Liver (tissue), 3 donors: ENCODE data around the gene RGL2.

Experiments used
- GABPA ChIP-seq, 2 donors: IDR thresholded peaks in 1 of 2; conservative IDR thresholded peaks in 1 of 2; 2 replicates each; pipeline ENCODE4 v1.6.1; 2016; ENCODE audit warnings: antibody characterized with exemption in 2 of 2, mild to moderate bottlenecking in 1 of 2, moderate library complexity in 1 of 2
- RAD21 ChIP-seq, 2 donors: IDR thresholded peaks; 2 replicates each; pipeline ENCODE4 v1.6.1; 2016; ENCODE audit warnings: antibody characterized with exemption in 2 of 2, mild to moderate bottlenecking in 2 of 2
- TF ChIP-seq, protein P1 (sequence below): IDR thresholded peaks from 2 replicates; pipeline ENCODE4 v1.6.1; 2016; ENCODE audit warnings: antibody characterized with exemption, mild to moderate bottlenecking
- TF ChIP-seq, protein P2 (sequence below): fragments of 150-350 bp; IDR thresholded peaks from 2 replicates; pipeline ENCODE4 v1.5.1; 2017; ENCODE audit warnings: improper control_type of control experiment, low read depth, low read length; ENCODE audit not compliant: missing input control
- donor health status: healthy.
- donor health status: healthy.

DNA sequence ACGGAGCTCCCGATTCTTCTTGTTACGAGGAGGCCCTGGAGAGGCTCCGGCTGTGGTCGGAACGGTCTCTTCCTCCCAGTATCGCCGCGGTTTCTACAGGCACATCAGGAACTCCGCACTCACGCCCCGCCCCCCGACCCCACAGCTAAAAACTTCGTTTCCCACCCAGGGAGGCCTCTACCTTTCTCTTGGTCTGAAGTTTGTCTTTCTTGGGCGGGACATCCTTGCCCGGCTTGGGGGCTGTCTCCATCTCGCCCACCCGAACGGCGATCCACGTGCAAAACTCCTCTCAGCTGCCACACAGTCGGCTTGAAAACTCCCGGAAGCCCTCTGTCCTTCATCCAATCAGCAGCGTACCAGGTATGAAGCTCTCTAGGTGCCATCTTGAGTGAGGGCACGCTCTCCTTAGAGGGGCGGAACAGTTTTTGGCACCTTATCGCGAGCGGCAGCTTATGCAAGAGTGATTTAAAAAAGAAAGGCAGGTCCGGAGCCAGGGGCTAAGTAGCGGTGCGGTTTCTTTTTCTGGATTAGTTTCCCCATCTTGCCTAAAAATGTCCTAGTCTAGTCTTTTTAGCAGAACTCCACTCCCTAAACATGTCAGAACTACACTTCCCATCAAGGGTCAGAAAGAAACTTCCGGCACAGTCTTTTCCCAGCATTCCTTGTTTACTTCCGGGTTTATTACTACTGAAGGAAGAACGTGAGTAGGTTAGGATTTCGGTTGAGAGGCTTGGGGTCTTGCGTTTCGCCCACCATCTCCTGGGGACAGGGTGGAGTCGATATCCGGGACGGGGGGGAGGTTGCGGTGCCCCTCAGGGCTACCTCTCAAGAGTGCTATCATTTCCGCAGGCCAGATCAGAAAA lies 9.6 kb downstream of the RGL2 start, which contains the start of the genes PFDN6 and WDR46:
- TF ChIP-seq RAD21 (IDR thresholded peaks at IDR 0.05) (peak in 1 of 2 donors; percentile 6), GABPA (IDR thresholded peaks at IDR 0.05 in 1 of 2, conservative IDR thresholded peaks at IDR 0.05 in 1 of 2) (peak; percentile 96 to 99)
- TF ChIP-seq, protein P1, sequence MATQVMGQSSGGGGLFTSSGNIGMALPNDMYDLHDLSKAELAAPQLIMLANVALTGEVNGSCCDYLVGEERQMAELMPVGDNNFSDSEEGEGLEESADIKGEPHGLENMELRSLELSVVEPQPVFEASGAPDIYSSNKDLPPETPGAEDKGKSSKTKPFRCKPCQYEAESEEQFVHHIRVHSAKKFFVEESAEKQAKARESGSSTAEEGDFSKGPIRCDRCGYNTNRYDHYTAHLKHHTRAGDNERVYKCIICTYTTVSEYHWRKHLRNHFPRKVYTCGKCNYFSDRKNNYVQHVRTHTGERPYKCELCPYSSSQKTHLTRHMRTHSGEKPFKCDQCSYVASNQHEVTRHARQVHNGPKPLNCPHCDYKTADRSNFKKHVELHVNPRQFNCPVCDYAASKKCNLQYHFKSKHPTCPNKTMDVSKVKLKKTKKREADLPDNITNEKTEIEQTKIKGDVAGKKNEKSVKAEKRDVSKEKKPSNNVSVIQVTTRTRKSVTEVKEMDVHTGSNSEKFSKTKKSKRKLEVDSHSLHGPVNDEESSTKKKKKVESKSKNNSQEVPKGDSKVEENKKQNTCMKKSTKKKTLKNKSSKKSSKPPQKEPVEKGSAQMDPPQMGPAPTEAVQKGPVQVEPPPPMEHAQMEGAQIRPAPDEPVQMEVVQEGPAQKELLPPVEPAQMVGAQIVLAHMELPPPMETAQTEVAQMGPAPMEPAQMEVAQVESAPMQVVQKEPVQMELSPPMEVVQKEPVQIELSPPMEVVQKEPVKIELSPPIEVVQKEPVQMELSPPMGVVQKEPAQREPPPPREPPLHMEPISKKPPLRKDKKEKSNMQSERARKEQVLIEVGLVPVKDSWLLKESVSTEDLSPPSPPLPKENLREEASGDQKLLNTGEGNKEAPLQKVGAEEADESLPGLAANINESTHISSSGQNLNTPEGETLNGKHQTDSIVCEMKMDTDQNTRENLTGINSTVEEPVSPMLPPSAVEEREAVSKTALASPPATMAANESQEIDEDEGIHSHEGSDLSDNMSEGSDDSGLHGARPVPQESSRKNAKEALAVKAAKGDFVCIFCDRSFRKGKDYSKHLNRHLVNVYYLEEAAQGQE = peak; percentile 32
- TF ChIP-seq, protein P2, sequence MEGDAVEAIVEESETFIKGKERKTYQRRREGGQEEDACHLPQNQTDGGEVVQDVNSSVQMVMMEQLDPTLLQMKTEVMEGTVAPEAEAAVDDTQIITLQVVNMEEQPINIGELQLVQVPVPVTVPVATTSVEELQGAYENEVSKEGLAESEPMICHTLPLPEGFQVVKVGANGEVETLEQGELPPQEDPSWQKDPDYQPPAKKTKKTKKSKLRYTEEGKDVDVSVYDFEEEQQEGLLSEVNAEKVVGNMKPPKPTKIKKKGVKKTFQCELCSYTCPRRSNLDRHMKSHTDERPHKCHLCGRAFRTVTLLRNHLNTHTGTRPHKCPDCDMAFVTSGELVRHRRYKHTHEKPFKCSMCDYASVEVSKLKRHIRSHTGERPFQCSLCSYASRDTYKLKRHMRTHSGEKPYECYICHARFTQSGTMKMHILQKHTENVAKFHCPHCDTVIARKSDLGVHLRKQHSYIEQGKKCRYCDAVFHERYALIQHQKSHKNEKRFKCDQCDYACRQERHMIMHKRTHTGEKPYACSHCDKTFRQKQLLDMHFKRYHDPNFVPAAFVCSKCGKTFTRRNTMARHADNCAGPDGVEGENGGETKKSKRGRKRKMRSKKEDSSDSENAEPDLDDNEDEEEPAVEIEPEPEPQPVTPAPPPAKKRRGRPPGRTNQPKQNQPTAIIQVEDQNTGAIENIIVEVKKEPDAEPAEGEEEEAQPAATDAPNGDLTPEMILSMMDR = no peak
